IMR-90 (cell line): ENCODE results near the gene IL15RA. TPM values are rescaled to one million over a fixed set of nuclear protein-coding genes. Genes with fewer than 3 reads are reported as not detected.

Experiments
- ATAC-seq: fragments of 200-7000 bp; cut with Tn5 transposase; 2 replicates; pipeline ENCODE4 v1.9.1; 2020; ENCODE audit warnings: low read depth, mild to moderate bottlenecking, moderate library complexity
- BruUV-seq: library from RNA; stranded (reverse); fragments of 400-500 nt; replicated peaks from 2 replicates; lab custom pipeline; 2021; lab: Mats Ljungman, UMichigan
- CTCF ChIA-PET: fragments of 300-600 bp; formaldehyde crosslinking; extraction: SDS; loops from one replicate; lab custom pipeline; 2021; ENCODE audit warnings: antibody characterized with exemption; lab: Yijun Ruan, JAX
- POLR2A ChIA-PET: fragments of 300-600 bp; sonication (Branson Sonifier 250); formaldehyde crosslinking; loops from one replicate; lab custom pipeline; 2022; ENCODE audit warnings: antibody characterized with exemption; ENCODE audit not compliant: unreplicated experiment; lab: Charles Lee
- DNase-seq: peaks from one replicate; pipeline ENCODE4 v3.0.0; 2013
- H2AFZ ChIP-seq: replicated peaks from 2 replicates; pipeline ENCODE3; 2013; ENCODE audit warnings: low read length, mild to moderate bottlenecking; ENCODE audit not compliant: poor library complexity
- H2AK5ac ChIP-seq: 2 replicates; pipeline ENCODE4 v1.6.1; 2013; ENCODE audit warnings: low read depth, low read length, inconsistent platforms
- H2AK9ac ChIP-seq: replicated peaks from 2 replicates; pipeline ENCODE3; 2013; ENCODE audit warnings: mild to moderate bottlenecking, low read depth, low read length, moderate library complexity; ENCODE audit not compliant: poor library complexity
- H2BK120ac ChIP-seq: 2 replicates; pipeline ENCODE4 v1.6.1; 2013; ENCODE audit warnings: low read depth, low read length, inconsistent platforms
- H2BK15ac ChIP-seq: 3 replicates; pipeline ENCODE4 v1.6.1; 2013; ENCODE audit warnings: low read depth, low read length, inconsistent platforms
- H2BK20ac ChIP-seq: 2 replicates; pipeline ENCODE4 v1.6.1; 2013; ENCODE audit warnings: low read depth, mild to moderate bottlenecking, inconsistent platforms, low read length, moderate library complexity
- H2BK5ac ChIP-seq: 2 replicates; pipeline ENCODE4 v1.6.1; 2013; ENCODE audit warnings: mild to moderate bottlenecking, low read depth, low read length, inconsistent platforms; ENCODE audit not compliant: poor library complexity, severe bottlenecking
- H3K14ac ChIP-seq: replicated peaks from 2 replicates; pipeline ENCODE4 v1.6.1; 2013; ENCODE audit warnings: low read depth, low read length, inconsistent platforms
- H3K18ac ChIP-seq: 2 replicates; pipeline ENCODE4 v1.6.1; 2013; ENCODE audit warnings: low read depth, low read length, control low read depth
- H3K23ac ChIP-seq: 2 replicates; pipeline ENCODE4 v1.6.1; 2013; ENCODE audit warnings: low read depth, low read length, inconsistent platforms
- H3K27ac ChIP-seq: 2 replicates; pipeline ENCODE4 v1.5.1; 2013; ENCODE audit warnings: mild to moderate bottlenecking, control low read depth, low read length; ENCODE audit not compliant: insufficient read depth
- H3K27me3 ChIP-seq: 2 replicates; pipeline ENCODE4 v1.6.1; 2013; ENCODE audit warnings: low read length; ENCODE audit not compliant: control insufficient read depth, insufficient read depth
- H3K36me3 ChIP-seq: 2 replicates; pipeline ENCODE4 v1.6.1; 2013; ENCODE audit warnings: low read length, mixed read lengths; ENCODE audit not compliant: control insufficient read depth, insufficient read depth
- H3K4ac ChIP-seq: 2 replicates; pipeline ENCODE4 v1.6.1; 2013; ENCODE audit warnings: low read depth, low read length, inconsistent platforms
- H3K4me1 ChIP-seq: 2 replicates; pipeline ENCODE4 v1.6.1; 2013; ENCODE audit warnings: low read length, mixed read lengths; ENCODE audit not compliant: control insufficient read depth, insufficient read depth
- H3K4me2 ChIP-seq: 2 replicates; pipeline ENCODE4 v1.6.1; 2013; ENCODE audit warnings: low read depth, mild to moderate bottlenecking, control low read depth, low read length, moderate library complexity
- H3K4me3 ChIP-seq: 2 replicates; pipeline ENCODE4 v1.5.1; 2013; ENCODE audit warnings: low read depth, mild to moderate bottlenecking, control low read depth, low read length, moderate library complexity; ENCODE audit not compliant: insufficient read depth
- H3K56ac ChIP-seq: 2 replicates; pipeline ENCODE4 v1.6.1; 2013; ENCODE audit warnings: low read length, inconsistent platforms; ENCODE audit not compliant: insufficient read depth; ENCODE audit errors: extremely low read depth
- H3K79me1 ChIP-seq, 2 experiments: 2 replicates each; pipeline ENCODE4 v1.6.1; 2013; ENCODE audit warnings: low read length in 2 of 2, inconsistent platforms in 1 of 2, low read depth in 1 of 2
- H3K9ac ChIP-seq: 2 replicates; pipeline ENCODE4 v1.6.1; 2013; ENCODE audit warnings: low read depth, low read length, control low read depth
- H3K9me1 ChIP-seq: 2 replicates; pipeline ENCODE4 v1.6.1; 2013; ENCODE audit warnings: low read length, inconsistent platforms; ENCODE audit not compliant: insufficient read depth
- H3K9me3 ChIP-seq: 2 replicates; pipeline ENCODE4 v1.6.1; 2013; ENCODE audit warnings: low read length; ENCODE audit not compliant: control insufficient read depth, insufficient read depth
- H4K20me1 ChIP-seq: 2 replicates; pipeline ENCODE4 v1.6.1; 2013; ENCODE audit warnings: low read length, inconsistent platforms; ENCODE audit not compliant: insufficient read depth
- H4K5ac ChIP-seq: 2 replicates; pipeline ENCODE4 v1.6.1; 2013; ENCODE audit warnings: mild to moderate bottlenecking, low read depth, low read length, control low read depth
- H4K8ac ChIP-seq, 2 experiments: 2 replicates each; pipeline ENCODE4 v1.6.1; 2013; ENCODE audit warnings: low read depth in 2 of 2, low read length in 2 of 2, control low read depth in 1 of 2, inconsistent platforms in 1 of 2
- H4K91ac ChIP-seq: 2 replicates; pipeline ENCODE4 v1.6.1; 2013; ENCODE audit warnings: low read depth, low read length, inconsistent platforms; ENCODE audit not compliant: insufficient read depth
- CEBPB ChIP-seq: IDR thresholded peaks from 2 replicates; pipeline ENCODE4 v1.6.1; 2012; ENCODE audit warnings: low read depth, low read length, improper control_type of control experiment
- CHD1 ChIP-seq: IDR thresholded peaks from 2 replicates; pipeline ENCODE4 v1.6.1; 2012; ENCODE audit warnings: low read depth, low read length, improper control_type of control experiment
- ELK1 ChIP-seq: fragments of 150-350 bp; IDR thresholded peaks from 2 replicates; pipeline ENCODE4 v1.6.1; 2016; ENCODE audit warnings: low read depth, mild to moderate bottlenecking, low read length, moderate library complexity, borderline replicate concordance
- MAFK ChIP-seq: IDR thresholded peaks from 2 replicates; pipeline ENCODE4 v1.6.1; 2012; ENCODE audit warnings: low read depth, low read length, improper control_type of control experiment
- MAZ ChIP-seq: IDR thresholded peaks from 2 replicates; pipeline ENCODE4 v1.6.1; 2012; ENCODE audit warnings: low read depth, mild to moderate bottlenecking, low read length, improper control_type of control experiment, moderate library complexity, borderline replicate concordance
- MXI1 ChIP-seq: IDR thresholded peaks from 2 replicates; pipeline ENCODE4 v1.6.1; 2012; ENCODE audit warnings: low read depth, mild to moderate bottlenecking, low read length, moderate library complexity, borderline replicate concordance
- NFE2L2 ChIP-seq: fragments of 150-350 bp; IDR thresholded peaks from 2 replicates; pipeline ENCODE4 v1.6.1; 2016; ENCODE audit warnings: low read depth, mild to moderate bottlenecking, low read length
- POLR2A ChIP-seq: IDR thresholded peaks from 2 replicates; pipeline ENCODE4 v1.6.1; 2012; ENCODE audit warnings: mild to moderate bottlenecking, low read depth, low read length
- RAD21 ChIP-seq: IDR thresholded peaks from 2 replicates; pipeline ENCODE4 v1.6.1; 2012; ENCODE audit warnings: low read length, improper control_type of control experiment
- RCOR1 ChIP-seq: IDR thresholded peaks from 2 replicates; pipeline ENCODE4 v1.6.1; 2012; ENCODE audit warnings: mild to moderate bottlenecking, low read length, improper control_type of control experiment; ENCODE audit not compliant: insufficient replicate concordance
- SMC3 ChIP-seq: fragments of 150-350 bp; IDR thresholded peaks from 2 replicates; pipeline ENCODE4 v1.6.1; 2016; ENCODE audit warnings: low read depth, mild to moderate bottlenecking, antibody characterized with exemption, low read length, moderate library complexity
- WGBS, 2 experiments: methylation state at CpG; one replicate each; pipeline versions ENCODE4 v1.1.5 to v1.1.7; 2013; ENCODE audit warnings: missing lambda C conversion rate in 2 of 2; ENCODE audit not compliant: insufficient read length in 1 of 2; ENCODE audit errors: extremely low coverage in 2 of 2; 5-methylcytosine and 5-hydroxymethylcytosine counted together
- dilution Hi-C: fragments of 300-500 bp; cut with HindIII; formaldehyde crosslinking; loops from one replicate; pipeline ENCODE4 v1.14.3; 2018; ENCODE audit warnings: low sequenced_read_pairs; ENCODE audit not compliant: unreplicated experiment
- in situ Hi-C: fragments of 300-500 bp; cut with MboI; formaldehyde crosslinking; loops from 3 replicates; pipeline ENCODE4 v1.14.3; 2019; ENCODE audit warnings: low sequenced_read_pairs, inconsistent platforms, mixed read lengths
- intact Hi-C: fragments of 100-400 bp; cut with micrococcal nuclease; formaldehyde crosslinking; loops from 2 replicates; pipeline ENCODE4 v1.10.0; 2022
- polyA plus RNA-seq, 3 experiments: library from polyadenylated mRNA; depleted of rRNA; stranded (reverse); fragments of >200 nt; gene quantifications; 2 replicates each; pipeline ENCODE4 v1.2.3, GENCODE V29; 2012; ENCODE audit warnings: low replicate concordance in 1 of 3
- total RNA-seq: library from RNA; depleted of rRNA; stranded (reverse); fragments of >200 nt; gene quantifications from 2 replicates; pipeline ENCODE4 v1.2.3, GENCODE V29; 2012
- TF ChIP-seq, protein P1 (sequence below): conservative IDR thresholded peaks from 2 replicates; pipeline ENCODE4 v1.5.1; 2012; ENCODE audit warnings: mild to moderate bottlenecking, low read depth, low read length, improper control_type of control experiment

The IL15RA gene
- total and polyA plus RNA-seq, 2 of the 4 experiments (the other 2 are of a cell fraction), result 2.0 to 7.6 TPM

DNA sequence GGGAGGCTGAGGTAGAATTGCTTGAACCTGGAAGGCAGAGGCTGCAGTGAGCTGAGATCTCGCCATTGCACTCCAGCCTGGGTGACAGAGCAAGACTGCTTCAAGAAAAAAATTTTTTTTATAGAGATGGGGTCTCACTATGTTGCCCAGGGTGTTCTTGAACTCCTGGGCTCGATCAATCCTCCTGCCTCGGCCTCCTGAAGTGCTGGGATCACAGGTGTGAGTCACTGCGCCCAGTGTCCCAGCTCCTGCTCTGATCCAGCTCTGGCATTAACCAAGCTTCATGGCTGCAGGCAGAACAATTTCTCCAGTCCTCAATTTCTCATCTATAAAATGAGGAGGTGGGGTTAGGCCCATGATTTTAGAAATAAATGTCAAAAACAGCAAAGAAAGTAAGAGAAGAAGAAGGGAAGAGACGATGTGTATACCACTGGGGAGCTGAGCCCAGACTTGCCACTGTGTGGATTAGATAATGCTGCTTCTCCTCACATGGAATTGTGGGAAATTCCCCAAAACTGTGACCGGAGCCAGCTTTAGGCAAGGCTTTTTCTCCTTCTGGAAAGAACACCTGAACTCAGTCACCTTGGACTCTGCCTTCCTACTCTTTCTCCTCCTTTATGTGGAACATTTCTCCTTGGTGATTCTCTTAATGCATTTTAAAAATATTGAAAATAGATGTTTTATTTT lies 25.5 kb downstream of the IL15RA start:
- in situ Hi-C loops, result no loop called here
- dilution Hi-C loops, result no loop called here

More for the DNA sequence above, 25.5 kb downstream of the IL15RA start:
- Histone ChIP-seq H3K27me3 (no peaks in the 10 kb centered on the region), H3K4me2 (no peak overlapping the region), H3K9ac (no peak overlapping the region), H4K20me1 (no peaks in the 10 kb centered on the region), H3K79me1 (peaks cover 0 to 8% of the 10 kb centered on the region in 2 experiments; a peak in 1 of 4 replicates), H2AK9ac (no peak overlapping the region), H2BK15ac (no peak overlapping the region), H3K9me3 (no peaks in the 10 kb centered on the region), H2BK120ac (peak overlapping the region; percentile 57; the same call in 1 of the 2 replicates), H2BK5ac (no peak overlapping the region), H3K9me1 (peaks cover 12% of the 10 kb centered on the region; the same call in 1 of the 2 replicates), H2BK20ac (0 out of 2 replicates have a peak overlapping the region, but pooled peaks have one; percentile 70), H3K27ac (no peak overlapping the region), H3K14ac (no peak overlapping the region), H2AFZ (no peak overlapping the region), H3K18ac (no peak overlapping the region), H3K4me3 (no peak overlapping the region), H4K5ac (no peak overlapping the region), H4K91ac (peak overlapping the region; percentile 38), H3K4me1 (peaks cover 10% of the 10 kb centered on the region), H2AK5ac (0 out of 2 replicates have a peak overlapping the region, but pooled peaks have one; percentile 37), H3K4ac (no peak overlapping the region; the same call in 1 of the 2 replicates), H3K23ac (no peak overlapping the region), H3K56ac (no peak overlapping the region), H3K36me3 (peaks cover 5% of the 10 kb centered on the region; the same call in 1 of the 2 replicates), H4K8ac (no peak overlapping the region; a peak in 1 of 4 replicates)
- intact Hi-C loops, result loop anchor here (10.0 kb wide), 1 partner anchor 213 kb away; no protein-coding TSS in a partner anchor
- WGBS, 2 experiments, result no CpG with 5 or more reads among the region's 6 CpGs
- TF ChIP-seq MXI1 (no peak), MAFK (no peak), CEBPB (no peak), RAD21 (no peak), POLR2A (no peak), ELK1 (no peak), NFE2L2 (no peak), MAZ (no peak), SMC3 (no peak), CHD1 (no peak), RCOR1 (no peak)
- TF ChIP-seq, protein P1, sequence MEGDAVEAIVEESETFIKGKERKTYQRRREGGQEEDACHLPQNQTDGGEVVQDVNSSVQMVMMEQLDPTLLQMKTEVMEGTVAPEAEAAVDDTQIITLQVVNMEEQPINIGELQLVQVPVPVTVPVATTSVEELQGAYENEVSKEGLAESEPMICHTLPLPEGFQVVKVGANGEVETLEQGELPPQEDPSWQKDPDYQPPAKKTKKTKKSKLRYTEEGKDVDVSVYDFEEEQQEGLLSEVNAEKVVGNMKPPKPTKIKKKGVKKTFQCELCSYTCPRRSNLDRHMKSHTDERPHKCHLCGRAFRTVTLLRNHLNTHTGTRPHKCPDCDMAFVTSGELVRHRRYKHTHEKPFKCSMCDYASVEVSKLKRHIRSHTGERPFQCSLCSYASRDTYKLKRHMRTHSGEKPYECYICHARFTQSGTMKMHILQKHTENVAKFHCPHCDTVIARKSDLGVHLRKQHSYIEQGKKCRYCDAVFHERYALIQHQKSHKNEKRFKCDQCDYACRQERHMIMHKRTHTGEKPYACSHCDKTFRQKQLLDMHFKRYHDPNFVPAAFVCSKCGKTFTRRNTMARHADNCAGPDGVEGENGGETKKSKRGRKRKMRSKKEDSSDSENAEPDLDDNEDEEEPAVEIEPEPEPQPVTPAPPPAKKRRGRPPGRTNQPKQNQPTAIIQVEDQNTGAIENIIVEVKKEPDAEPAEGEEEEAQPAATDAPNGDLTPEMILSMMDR, result no peak
- CTCF ChIA-PET, result no interaction called here
- DNase-seq, result no peak
- no TSS peak for BruUV-seq
- POLR2A ChIA-PET, result interaction anchor here (1.0 kb wide), 1 partner anchor 450 kb away, joined by 3 read pairs; no protein-coding TSS in a partner anchor
- no peak for ATAC-seq
